T-helper 17 cell (primary cell): ENCODE measurements around the gene PREX1. TPM values are rescaled to one million over a fixed set of nuclear protein-coding genes. Genes with fewer than 3 reads are reported as not detected.
A peak's percentile ranks its signal among the peaks of the same experiment; 100 is the strongest.

Experiments
- ATAC-seq: fragments of 150-1000 bp; cut with Tn5 transposase; 2 replicates; pipeline ENCODE4 v1.10.0; 2021; ENCODE audit warnings: mild to moderate bottlenecking, moderate library complexity
- DNase-seq, 3 donors: peaks; one replicate each; pipeline versions ENCODE4 v3.0.0 to v3.0.0-alpha.2; 2020 to 2021
- H3K9me3 ChIP-seq: one replicate; pipeline ENCODE4 v1.7.0; 2013; ENCODE audit warnings: low read length, mild to moderate bottlenecking; ENCODE audit not compliant: control insufficient read depth, poor library complexity, severe bottlenecking
- H3K27ac Mint-ChIP-seq: one replicate; pipeline ENCODE4 v1.8.0; 2022; ENCODE audit warnings: mild to moderate bottlenecking, moderate library complexity, mixed read lengths
- H3K27me3 Mint-ChIP-seq: one replicate; pipeline ENCODE4 v1.8.0; 2022; ENCODE audit warnings: mixed read lengths
- H3K36me3 Mint-ChIP-seq: one replicate; pipeline ENCODE4 v1.8.0; 2022; ENCODE audit warnings: low read depth, mixed read lengths
- H3K4me1 Mint-ChIP-seq: one replicate; pipeline ENCODE4 v1.8.0; 2022; ENCODE audit warnings: mild to moderate bottlenecking, mixed read lengths
- H3K4me3 Mint-ChIP-seq: one replicate; pipeline ENCODE4 v1.8.0; 2022; ENCODE audit warnings: mild to moderate bottlenecking, moderate library complexity, mixed read lengths
- total RNA-seq, 4 donors: library from RNA in 2 of 4; stranded (reverse) in 2 of 4; gene quantifications; one replicate each; pipeline ENCODE4 v1.2.3 and lab custom pipeline; 2022 to 2026

Gene PREX1
- total RNA-seq, 2 donors from 2014 or later: 188 to 200 TPM

DNA sequence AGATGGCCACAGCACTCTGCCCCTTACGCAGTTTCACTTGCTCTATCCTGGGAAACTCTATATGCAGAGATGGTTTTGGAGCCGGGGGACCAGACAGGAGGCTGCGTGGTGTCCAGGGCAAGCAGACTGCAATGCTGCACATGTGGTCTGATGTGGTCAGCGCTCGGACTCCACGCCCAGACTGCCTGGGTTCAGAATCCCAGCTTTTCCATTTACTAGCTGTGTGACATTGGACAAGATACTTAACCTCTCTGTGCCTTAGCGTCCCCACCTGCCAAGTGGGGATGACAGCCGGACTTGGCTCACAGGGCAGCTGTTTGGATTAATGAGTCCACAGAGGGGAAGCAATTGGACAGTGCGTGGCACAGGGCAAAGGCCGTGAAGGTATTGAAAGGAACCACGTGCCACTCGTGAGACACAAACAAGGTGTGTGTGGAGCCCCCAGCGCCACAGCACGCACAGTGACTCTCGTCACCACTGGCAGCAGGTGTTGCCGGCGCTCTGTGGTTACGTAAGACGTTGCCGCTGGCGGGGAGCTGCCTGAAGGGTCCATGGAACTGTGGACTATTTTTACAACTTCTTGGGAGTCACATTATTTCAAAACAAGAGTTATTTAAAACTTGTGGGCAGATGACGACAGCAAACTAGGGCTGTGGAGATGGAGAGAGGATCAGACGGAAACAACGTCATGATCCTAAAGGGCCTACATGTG, 201.4 kb downstream of the PREX1 start:
- H3K4me3 Mint-ChIP-seq: no peak overlapping the region
- no peaks in the 10 kb centered on the region for H3K27me3 Mint-ChIP-seq
- peaks cover 2% of the 10 kb centered on the region for H3K36me3 Mint-ChIP-seq
- ATAC-seq (peak; percentile 60), DNase-seq (no peak)
- H3K4me1 Mint-ChIP-seq: peaks cover 21% of the 10 kb centered on the region
- H3K27ac Mint-ChIP-seq: peak overlapping the region; percentile 91
- no peaks in the 10 kb centered on the region for H3K9me3 ChIP-seq

DNA sequence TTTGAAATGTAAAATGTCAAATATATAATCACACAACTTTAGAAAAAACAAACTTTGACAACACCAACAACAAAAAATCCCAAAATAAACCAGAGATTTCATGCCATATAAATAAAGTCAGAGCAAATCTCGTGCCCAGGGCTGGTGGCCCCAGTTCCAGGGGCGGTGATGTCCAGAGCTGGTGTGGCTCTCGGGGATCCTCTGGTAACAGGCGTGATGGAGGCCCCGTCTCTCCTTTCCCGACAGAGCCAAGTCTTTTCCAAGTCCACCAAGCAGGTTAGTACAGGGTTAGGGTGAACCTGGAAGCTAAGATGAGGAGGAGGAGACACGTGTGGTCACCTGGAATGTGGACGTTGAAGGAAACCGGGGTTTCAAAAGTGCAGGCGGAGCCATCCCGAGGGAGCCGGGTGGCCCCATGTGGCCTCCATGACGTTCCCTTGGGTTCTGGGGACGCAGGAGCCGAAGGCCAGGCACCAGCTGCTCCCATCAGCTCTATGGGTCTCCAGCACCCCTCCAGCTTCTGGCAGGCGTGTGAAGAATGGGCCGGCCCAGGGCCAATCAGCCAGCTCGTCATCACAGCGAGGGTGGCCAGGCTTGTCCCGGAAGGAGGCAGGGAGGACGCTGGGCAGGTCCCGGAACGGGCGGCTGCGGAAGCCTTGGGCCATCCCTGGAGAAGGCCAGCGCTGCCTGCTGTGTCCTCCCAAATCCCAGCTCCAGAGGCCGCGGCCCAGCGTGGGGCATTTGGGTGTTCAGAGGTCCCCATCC, 202.5 kb downstream of the PREX1 start:
- H3K9me3 ChIP-seq: no peaks in the 10 kb centered on the region

DNA sequence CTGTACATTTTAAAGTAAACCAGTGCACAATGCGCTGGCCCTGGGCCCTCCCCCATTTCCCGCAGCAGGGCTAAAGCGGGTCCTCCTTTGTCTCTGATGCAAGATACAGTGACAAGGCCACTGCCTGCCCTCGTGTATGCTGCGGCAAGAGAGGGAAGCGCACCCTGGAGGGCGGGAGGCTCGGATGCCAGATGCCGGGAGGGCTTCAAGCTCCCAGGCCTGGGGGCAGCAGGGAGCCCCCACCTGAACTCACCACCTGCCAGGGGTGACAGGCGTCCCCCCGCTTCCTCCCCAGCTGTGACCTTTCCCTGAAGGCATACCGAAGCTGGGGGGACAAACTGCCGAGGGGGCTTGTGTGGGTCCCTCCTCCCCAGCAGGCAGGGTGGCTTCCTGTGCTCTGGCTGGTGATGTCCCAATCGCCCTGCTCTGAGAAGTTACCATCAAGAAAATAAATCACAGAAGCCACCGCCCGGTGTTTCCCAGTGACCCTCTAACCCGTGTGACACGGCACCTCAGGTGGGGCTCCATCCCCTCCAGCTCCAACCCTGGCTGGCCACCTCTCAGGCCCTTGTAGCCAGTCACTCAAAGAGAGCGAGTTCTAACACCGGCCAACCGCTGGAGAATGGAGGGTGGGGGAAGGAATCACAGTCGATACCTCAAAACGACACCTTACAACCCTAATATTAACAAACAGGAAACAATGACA, 203.3 kb downstream of the PREX1 start:
- DNase-seq (no peak), ATAC-seq (no peak)
- Mint-ChIP-seq H3K4me3 (no peak overlapping the region), H3K4me1 (peaks cover 27% of the 10 kb centered on the region), H3K27me3 (no peaks in the 10 kb centered on the region), H3K36me3 (peaks cover 2% of the 10 kb centered on the region), H3K27ac (peak overlapping the region; percentile 61)
- H3K9me3 ChIP-seq: no peaks in the 10 kb centered on the region

More for the DNA sequence above, 202.5 kb downstream of the PREX1 start:
- peaks cover 30% of the 10 kb centered on the region for H3K4me1 Mint-ChIP-seq
- peaks cover 2% of the 10 kb centered on the region for H3K36me3 Mint-ChIP-seq
- ATAC-seq (no peak), DNase-seq (no peak)
- peak overlapping the region; percentile 61 for H3K27ac Mint-ChIP-seq
- H3K4me3 Mint-ChIP-seq: peak overlapping the region; percentile 55
- no peaks in the 10 kb centered on the region for H3K27me3 Mint-ChIP-seq

DNA sequence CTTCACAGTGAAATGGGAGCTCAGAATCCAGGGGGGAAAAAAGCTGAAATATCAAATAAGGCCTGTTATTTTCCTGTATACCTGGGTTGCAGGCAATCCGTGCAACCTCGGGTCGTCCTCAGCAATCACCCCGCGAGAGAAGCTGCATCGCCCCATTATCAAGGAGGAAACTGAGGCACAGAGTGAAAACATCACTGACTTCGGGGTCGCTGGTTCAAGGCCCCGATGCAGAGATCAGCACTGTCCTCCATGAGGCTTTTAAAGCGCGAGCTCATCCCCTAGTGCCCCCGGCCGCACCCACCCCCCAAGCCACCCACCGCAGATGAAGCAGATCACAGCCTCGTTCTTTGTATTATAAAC, 203.9 kb downstream of the PREX1 start:
- H3K9me3 ChIP-seq: no peaks in the 10 kb centered on the region
- no peak for DNase-seq
- Mint-ChIP-seq H3K27ac (no peak overlapping the region), H3K4me1 (peaks cover 27% of the 10 kb centered on the region), H3K4me3 (no peak overlapping the region), H3K27me3 (no peaks in the 10 kb centered on the region), H3K36me3 (peaks cover 2% of the 10 kb centered on the region)
- ATAC-seq: no peak

DNA sequence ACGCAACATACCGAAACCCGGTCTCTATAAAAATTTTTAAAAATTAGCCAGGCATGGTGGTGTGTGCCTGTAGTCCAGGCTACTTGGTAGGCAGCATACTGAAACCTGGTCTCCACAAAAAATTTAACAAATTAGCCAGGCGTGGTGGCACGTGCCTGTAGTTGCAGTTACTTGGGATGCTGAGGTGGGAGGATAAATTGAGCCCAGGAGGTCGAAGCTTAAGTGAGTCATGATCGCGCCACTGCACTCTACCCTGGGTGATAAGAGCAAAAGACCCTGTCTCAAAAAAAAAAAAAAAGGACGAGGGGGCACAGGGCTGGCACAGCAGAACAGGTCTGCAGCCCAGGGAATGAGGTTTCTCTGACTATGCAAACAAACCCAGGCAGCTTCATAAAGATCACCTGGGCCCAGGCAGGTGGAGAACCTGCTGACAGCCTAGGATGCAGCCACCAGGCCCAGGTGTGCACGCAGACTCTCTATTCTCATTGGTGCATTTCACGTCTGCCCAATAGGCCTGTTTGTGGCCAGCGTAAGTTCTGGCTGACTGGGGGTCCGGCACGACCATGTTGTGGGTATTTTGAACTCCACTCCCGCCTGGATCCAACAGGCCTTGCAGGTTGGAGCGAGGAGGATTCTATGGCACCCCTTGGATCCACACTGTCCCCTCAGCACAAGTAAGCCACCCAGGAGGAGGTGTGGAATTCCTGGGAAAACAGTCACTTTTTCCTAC, 204.5 kb downstream of the PREX1 start:
- ATAC-seq (no peak), DNase-seq (no peak)
- Mint-ChIP-seq H3K27me3 (no peaks in the 10 kb centered on the region), H3K4me3 (peak overlapping the region; percentile 19), H3K36me3 (peaks cover 2% of the 10 kb centered on the region), H3K27ac (peak overlapping the region; percentile 94), H3K4me1 (peaks cover 25% of the 10 kb centered on the region)
- no peaks in the 10 kb centered on the region for H3K9me3 ChIP-seq

DNA sequence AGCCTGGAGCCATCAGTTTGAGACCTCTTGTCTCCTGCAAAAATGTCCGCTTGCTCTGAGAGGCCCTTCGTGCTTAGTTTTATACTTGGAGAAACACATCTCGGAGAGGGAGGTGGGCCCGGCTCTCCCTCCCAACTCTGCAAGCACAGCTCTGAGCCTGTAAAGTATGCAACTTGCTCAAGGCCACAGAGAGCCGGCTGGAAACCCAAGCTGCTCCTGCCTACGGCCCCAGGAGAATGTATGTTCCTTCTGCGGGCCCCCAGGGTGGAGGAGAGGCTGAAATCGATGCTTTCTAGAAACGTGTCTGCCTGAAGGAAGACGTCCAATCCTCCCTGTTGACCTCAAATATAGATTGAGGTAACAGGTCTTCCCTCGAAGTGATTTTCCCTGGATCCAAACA, 205.4 kb downstream of the PREX1 start:
- DNase-seq (no peak), ATAC-seq (no peak)
- Mint-ChIP-seq H3K4me3 (peak overlapping the region; percentile 52), H3K27ac (peak overlapping the region; percentile 94), H3K27me3 (no peaks in the 10 kb centered on the region), H3K4me1 (peaks cover 25% of the 10 kb centered on the region), H3K36me3 (peaks cover 2% of the 10 kb centered on the region)
- H3K9me3 ChIP-seq: no peaks in the 10 kb centered on the region

DNA sequence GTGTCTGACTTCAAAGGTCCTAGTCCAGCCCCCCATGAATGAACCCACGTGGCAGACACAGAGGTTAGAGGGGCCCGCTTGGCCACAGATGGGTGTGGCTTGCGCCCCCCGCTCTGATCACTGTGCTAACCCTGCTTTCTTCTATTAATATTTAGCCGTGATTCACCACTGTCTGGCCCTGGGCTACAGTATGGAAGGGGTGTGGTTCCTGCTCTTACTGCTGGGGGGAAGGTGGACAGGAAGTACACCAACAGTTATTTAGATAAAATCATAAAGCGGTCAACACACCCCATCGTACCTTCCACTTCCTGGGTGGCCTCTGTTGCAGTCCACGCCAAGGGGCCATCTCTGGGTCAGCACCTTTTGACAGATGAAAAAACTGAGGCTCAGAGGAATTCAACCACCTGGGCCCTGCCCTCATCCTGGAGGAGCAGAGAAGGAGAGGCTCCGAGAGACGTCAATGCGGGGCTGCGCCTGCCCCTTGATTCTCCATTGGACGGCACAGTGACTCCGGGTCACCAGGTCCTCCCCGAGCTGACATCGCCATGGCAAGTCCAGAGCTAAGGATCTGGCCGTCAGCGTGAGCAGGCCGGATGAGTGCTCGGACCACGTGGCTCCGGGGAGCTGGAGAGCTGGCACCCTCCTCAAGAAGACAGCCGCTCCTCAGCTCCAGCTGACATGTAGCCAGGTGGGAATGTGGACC, 206.3 kb downstream of the PREX1 start:
- no peaks in the 10 kb centered on the region for H3K27me3 Mint-ChIP-seq
- peak overlapping the region; percentile 84 for H3K4me3 Mint-ChIP-seq
- ATAC-seq (peak; percentile 7), DNase-seq (no peak)
- H3K4me1 Mint-ChIP-seq: peaks cover 19% of the 10 kb centered on the region
- H3K9me3 ChIP-seq: no peaks in the 10 kb centered on the region
- H3K36me3 Mint-ChIP-seq: no peaks in the 10 kb centered on the region
- peak overlapping the region; percentile 94 for H3K27ac Mint-ChIP-seq

DNA sequence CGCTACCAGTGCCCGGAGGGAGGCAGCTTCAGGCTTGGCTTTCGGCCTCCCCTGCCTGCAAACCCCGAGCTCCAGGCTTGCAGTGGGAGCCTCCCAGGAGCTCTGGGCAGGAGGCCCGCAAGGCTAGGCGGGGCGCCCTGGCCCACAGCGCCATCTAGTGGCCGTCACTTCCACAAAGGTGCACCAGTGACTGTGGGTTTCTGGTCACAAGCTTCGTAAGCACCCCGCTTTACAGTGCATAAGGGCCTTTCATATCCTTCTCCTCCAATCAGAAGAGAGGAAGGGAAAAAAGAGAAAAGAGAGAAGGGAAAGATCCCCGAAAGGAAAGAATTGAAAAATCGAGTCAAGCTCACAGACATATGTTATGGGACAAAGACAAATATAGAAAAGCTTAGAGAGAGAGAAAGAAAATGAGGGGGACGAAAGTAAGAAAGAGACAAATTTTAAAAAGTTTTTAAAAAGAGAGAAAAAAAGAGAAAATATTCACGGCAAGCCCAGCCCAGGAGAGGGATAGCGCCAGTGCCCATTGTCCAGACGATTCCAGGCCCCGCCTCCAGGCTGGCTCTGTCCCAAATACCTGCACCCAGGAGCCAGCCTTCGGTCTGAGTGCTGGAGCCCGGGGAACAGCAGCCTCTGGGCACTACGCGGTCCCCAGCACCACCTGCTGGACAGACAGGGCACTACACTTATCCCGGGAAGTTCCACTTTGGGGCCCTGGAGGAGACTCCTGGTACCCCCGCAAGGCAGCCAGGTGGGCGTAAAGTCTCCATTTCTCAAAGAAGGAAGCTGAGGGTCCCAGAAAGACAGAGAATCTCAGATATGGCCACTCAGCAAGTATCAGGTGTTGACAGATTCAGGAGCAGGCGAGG, 207.1 kb downstream of the PREX1 start:
- peak; percentile 80 for ATAC-seq
- H3K36me3 Mint-ChIP-seq: no peaks in the 10 kb centered on the region
- H3K4me1 Mint-ChIP-seq: peaks cover 22% of the 10 kb centered on the region
- peak; percentile 56 to 67 (median 58) for DNase-seq
- peak overlapping the region; percentile 94 for H3K27ac Mint-ChIP-seq
- no peaks in the 10 kb centered on the region for H3K9me3 ChIP-seq
- no peaks in the 10 kb centered on the region for H3K27me3 Mint-ChIP-seq
- peak overlapping the region; percentile 84 for H3K4me3 Mint-ChIP-seq

DNA sequence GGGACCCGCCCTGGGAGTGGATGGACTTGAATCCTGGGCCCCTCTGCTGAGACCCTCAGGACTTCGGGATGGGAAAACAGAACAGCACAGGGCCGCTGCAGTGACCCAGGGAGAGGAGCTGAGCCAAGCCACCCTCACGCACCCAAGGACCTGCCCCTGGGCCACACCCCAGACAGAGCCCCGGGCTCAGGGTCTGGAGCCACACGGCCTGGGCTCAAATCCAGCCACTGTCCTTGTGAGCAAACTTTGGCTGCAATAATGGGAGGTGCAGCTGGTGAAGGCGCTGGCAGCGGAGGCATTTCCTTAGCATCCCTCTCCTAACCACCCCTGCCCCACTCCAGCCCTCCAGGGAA, 207.7 kb downstream of the PREX1 start:
- Mint-ChIP-seq H3K27ac (peak overlapping the region; percentile 94), H3K27me3 (no peaks in the 10 kb centered on the region)
- DNase-seq: no peak

DNA sequence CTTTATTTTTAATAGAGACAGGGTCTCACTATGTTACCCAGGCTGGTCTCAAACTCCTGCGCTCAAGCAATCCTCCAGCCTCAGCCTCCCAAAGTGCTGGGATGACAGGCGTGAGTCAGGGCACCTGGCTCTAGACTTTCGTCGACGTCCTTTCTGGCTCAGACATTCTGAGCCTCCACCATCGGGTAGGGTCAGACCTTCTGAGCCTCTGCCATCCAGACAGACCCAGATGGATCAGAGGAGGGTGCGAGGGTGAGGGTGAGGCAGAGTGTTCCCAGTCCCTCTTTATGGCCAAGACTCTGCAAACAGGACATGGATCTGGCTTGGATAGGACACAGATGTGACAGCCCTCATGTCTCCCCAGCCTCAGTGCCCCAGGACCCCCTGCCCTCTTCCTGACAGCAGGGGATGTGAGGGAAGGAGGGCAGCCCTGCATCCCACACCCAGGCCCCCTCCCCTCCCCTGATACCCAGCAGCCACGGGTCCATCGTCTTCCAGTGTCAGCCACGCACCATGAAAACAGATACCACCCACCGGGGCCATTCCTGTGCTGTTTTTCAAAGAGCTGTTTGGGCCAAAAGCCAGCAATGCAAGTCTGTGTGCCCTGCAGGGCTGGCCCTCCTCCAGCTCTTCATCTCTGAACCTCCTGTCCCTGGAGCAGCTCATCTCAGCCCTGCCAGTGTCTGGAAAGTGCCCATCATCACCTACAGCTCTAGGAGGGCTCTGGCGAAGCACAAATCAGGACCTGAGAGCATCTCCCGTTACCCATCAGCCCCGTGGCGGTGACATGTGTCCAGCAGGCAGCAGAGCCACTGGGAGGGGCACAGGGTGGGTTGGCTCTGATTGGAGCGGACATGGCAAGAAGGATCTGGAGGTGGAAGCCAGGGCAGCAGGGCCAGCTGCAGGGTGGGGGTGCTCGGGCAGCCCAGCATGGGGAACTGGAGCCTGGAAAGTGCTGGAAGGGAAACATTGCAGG, 208.4 kb downstream of the PREX1 start:
- Mint-ChIP-seq H3K4me1 (peaks cover 22% of the 10 kb centered on the region), H3K4me3 (no peak overlapping the region), H3K27me3 (no peaks in the 10 kb centered on the region), H3K36me3 (no peaks in the 10 kb centered on the region), H3K27ac (peak overlapping the region; percentile 94)
- ATAC-seq: no peak
- H3K9me3 ChIP-seq: no peaks in the 10 kb centered on the region
- DNase-seq: no peak

More for the DNA sequence above, 207.7 kb downstream of the PREX1 start:
- no peak for ATAC-seq
- H3K4me3 Mint-ChIP-seq: no peak overlapping the region
- H3K4me1 Mint-ChIP-seq: peaks cover 22% of the 10 kb centered on the region
- no peaks in the 10 kb centered on the region for H3K9me3 ChIP-seq
- no peaks in the 10 kb centered on the region for H3K36me3 Mint-ChIP-seq

DNA sequence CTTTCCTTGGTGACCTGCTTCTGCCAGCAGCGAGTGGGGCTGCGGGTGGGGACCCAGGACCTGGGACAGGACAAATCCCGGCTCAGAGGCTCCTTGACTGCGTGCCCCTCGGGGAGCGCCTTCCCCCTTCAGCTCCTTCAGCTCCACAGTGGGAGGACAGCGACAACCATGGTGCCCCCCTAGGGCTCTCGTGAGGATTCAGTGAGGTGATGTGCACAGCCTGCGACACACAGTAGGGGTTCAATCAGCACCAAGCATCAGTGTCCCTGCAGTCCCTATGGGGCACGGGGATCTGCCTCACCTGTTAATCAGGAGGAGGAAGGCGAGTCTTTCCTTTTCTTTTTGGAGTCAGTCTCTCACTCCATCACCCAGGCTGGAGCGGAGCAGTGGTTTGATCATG, 209.2 kb downstream of the PREX1 start:
- H3K4me1 Mint-ChIP-seq: peaks cover 22% of the 10 kb centered on the region
- ATAC-seq (no peak), DNase-seq (no peak)
- no peak overlapping the region for H3K4me3 Mint-ChIP-seq
- H3K9me3 ChIP-seq: no peaks in the 10 kb centered on the region
- H3K27me3 Mint-ChIP-seq: no peaks in the 10 kb centered on the region
- H3K36me3 Mint-ChIP-seq: no peaks in the 10 kb centered on the region
- H3K27ac Mint-ChIP-seq: no peak overlapping the region
